GM21360 (cell line): ENCODE results near the gene UNG.
"Not testable (repeated sequence)": the region's sequence is repeated elsewhere in the genome, so short reads cannot be mapped to it uniquely, and the experiment has no call there.

Experiments
- ATAC-seq: cut with Tn5 transposase; IDR thresholded peaks from one replicate; pipeline ENCODE4 v1.9.1; 2021; ENCODE audit warnings: mild to moderate bottlenecking, moderate library complexity; ENCODE audit not compliant: unreplicated experiment

The UNG gene

DNA sequence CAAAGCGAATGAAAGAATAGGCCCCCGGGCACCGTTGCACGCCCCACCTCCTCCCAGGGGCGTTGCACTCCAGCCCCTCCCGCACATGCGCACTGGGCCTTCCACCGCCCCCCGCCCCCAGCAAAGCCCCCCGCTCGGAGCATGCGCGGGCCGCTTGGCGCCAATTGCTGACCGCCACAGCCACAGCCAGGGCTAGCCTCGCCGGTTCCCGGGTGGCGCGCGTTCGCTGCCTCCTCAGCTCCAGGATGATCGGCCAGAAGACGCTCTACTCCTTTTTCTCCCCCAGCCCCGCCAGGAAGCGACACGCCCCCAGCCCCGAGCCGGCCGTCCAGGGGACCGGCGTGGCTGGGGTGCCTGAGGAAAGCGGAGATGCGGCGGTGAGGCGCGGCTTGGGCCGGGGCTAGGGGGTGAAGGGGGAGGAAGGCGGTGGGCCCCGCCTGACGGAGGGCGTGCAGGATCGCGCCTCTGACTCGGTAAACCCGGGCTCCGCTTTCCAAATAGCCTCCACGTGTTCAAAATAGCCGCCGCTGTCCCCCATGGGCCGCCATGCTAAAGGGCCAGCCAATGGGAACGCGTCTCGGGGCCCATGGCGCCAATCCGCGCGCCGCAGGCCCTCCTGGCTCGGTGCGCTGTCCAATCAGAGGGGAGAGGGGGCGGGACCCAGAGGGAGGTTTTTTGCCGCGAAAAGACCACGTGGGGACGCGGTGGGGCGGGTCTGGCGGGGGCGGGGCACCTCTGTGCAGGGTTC is at the start of gene UNG:
Gene UNG (plus strand): TSS at position 163 of the 748 bp plus-strand sequence. CDS start 83 bp downstream, at position 246.
- ATAC-seq: peak; percentile 86

DNA sequence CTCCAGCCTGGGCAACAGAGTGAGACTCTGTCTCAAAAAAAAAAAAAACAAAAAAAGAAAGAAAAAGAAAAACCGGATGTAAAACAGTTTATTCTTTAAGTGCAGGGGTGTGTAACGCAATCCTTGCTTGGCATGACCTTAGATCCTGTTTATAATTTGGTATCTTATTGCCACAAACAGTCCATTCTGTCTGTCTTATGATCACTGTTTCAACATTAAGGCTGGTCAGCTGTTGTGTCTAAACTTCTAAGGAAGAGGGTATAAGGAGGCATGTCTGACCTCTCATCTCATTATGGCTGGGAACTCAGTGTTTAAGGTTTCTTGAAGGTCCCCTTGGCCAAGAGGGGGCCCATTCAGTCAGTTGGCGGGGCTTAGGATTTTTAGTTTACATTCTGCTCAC is 48.7 kb upstream of the UNG start:
- ATAC-seq: not testable (repeated sequence)

DNA sequence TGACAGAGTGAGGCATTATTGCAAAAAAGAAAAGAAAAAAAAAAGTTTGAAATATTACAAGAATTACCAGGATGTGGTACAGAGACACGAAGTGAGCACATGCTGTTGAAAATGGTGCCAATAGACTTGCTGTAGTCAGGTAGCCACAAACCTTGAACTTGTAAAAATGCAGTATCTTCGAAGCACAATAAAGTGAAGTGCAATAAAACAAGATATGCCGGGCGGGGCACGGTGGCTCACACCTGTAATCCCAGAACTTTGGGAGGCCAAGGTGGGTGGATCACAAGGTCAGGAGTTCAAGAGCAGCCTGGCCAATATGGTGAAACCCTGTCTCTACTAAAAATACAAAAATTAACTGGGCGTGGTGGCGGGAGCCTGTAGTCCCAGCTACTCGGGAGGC is 47.6 kb upstream of the UNG start:
- ATAC-seq: not testable (repeated sequence)

DNA sequence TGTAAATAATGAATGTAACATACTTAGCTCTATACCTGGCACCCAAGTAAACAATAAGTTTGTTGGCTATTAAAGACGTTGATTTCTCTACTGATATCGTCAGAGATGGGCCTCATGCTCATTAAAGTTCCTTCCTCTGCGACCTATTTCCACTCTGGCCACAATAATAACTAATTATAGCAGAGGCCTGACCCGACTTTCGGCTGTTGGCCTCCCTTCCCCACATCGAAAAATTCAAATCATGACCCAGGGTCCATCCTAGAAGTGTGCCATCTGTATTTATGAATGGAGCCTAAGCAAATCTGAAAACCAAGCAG is 45.3 kb upstream of the UNG start:
- ATAC-seq: no peak

DNA sequence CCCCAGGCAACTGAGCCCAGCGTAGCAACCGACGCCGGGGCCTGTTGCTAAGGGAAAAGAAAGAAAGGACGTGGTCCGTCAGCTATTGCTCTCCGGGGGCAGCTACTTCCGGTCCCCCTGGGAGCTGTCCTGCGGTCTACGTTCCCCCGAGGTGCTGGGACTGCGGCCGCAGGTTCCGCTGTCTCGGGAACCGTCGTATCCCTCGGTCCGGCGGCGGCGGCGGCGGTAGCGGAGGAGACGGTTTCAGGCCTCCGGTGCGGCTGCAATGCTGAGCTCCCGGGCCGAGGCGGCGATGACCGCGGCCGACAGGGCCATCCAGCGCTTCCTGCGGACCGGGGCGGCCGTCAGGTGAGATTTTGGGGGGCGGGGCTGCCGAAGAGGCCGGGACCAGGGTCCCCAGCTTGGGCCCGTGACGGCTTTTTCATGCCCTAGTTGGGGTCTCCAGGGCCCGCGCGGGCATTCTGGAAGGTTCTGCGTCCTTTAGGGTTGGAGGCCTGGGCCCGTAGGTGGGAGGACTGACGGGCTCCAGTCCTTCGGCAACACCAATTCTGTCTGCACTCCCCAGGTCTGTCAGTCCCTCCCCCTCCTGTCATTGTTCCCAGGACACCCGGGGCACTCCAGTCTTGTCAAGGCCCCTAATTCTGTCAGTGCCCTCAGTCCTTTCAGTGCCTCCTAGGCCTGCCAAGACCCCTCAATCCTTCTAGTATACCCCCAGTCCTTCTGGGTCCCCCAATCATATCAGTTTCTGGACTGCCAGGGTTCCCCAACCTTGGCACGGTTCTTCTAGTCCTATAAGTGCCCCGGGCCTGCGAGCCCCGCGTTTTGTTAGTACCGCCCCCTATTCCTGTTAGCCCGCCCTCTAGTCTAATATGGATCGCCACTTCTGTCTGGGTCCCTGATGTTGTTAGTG is 44.7 kb upstream of the UNG start, which contains the start of gene USP30:
Gene USP30 (plus strand): TSS at position 163 of the 910 bp plus-strand sequence. CDS start 103 bp downstream, at position 266.
- peak; percentile 69 for ATAC-seq

DNA sequence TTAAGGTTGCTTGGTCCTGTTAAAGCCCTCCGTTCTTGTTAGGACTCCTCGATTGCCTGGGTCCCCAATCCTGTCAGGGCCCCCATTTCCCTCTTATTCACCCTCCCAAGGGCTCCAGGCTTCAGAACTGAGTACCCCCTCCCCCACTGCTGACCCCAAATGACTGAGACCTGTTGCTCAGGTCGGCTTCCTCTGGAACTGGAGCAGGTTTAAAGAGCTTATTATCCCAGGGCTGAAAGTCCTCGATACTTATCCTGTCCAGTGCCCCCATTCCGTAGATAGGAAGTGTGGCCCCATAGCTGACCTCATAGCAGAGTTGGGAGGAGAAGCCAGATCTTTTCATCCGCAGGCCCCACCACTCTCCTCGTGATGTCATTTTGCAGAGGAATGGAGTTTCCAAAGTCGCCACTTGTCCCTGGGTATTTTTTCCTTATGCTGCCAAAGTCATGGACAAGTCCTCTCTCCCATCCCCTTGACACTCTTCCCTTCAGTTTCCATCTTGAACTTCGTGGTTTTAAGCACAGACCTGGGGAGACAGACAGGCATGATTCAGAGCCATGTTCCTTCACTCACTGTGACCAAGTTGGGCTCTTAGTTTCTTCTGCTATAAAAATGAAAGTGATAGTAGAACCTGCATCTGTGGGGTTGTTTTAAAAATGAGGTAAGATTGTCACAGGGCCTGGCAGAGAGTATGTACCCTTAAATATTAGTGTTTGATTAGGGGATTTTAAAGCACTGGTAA is 43.8 kb upstream of the UNG start:
- no peak for ATAC-seq

DNA sequence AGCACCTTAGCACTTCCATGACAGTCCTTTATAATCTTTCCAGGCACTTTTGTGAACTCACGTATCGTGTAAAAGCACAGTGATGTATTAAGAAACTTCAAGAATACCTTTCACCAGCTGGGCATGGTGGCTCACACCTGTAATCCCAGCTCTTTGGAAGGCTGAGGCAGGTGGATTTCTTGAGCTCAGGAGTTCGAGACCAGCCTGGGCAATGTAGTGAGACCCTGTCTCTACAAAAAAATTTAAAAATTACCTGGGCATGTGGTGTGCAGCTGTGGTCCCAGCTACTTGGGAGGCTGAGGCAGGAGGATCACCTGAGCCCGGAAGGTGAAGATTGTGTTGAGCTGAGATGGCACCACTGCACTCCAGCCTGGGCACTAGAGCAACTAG is 43.3 kb upstream of the UNG start:
- ATAC-seq: not testable (repeated sequence)

DNA sequence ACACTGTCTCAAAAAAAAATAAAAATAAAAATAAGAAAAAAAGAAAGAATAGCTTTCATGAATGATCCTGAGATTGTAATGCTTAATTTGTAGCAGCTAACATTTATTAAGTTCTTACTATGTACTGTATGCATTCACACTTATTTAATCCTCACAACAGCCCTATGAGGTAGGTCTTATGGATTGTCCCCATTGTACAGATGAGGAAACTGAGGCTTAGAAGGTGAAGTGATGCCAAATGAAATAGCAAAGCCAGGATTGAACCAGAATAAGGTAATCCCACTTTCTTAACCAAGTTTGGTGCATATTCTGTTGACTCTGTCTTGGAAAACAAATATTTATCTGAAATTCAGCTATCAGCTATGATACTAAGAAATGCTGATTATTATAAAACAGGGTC is 42.9 kb upstream of the UNG start:
- ATAC-seq: no peak

DNA sequence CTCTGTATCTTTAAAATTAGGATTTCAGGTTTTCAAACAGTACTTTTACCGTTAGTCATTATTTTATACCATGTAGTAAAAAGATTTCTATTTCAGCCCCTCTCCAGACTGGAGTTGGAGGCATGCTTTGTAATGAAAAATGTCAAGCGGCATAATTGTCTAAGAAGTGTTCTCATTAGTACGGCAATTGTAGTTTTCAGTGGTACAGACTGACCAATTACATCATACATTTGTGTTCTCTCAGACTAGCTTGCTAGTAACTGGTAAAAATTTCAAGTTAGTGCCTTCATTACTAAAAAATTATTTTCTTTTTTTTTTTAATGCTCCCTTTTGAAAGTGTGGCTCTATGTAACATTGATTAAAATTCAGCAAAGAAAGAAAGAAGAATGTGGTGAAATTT is 40.5 kb upstream of the UNG start:
- no peak for ATAC-seq

DNA sequence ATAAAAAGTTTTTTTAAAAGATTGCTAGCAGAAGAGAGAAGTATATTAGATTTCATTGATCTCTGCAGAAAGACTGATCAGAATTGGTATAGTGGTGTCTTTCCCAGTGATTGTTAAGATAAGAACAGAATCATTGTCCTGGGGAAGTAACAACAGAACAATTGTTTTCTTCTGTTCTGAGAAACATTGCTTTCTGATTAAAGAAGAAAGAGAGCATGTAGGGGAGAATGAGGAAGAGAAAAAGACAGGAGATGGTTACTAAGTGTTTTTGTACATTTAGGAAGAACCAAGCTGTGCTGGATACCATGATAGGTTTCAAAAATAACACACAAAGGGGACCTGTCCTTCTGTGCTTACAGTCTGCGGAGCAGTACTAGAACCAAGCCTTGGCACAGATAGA is 40.0 kb upstream of the UNG start:
- no peak for ATAC-seq

DNA sequence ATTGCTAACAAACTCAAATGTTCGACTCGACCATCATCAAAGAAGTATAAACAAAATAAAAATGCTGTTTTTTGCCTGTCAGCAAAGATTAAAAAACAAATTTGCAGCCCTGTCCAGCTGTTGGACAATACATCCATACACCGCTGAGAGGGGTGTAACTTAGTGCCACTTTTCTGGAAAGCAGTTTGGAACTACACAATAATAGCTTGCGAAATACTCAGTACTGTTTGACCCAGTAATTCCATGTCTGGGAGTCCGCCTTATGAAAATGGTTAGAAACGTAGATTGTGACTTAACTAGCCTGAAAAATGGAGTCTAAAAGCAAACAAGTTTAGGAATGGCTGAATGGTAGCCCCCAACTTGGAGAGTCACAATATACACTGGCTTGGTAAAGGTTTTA is 38.6 kb upstream of the UNG start:
- no peak for ATAC-seq

DNA sequence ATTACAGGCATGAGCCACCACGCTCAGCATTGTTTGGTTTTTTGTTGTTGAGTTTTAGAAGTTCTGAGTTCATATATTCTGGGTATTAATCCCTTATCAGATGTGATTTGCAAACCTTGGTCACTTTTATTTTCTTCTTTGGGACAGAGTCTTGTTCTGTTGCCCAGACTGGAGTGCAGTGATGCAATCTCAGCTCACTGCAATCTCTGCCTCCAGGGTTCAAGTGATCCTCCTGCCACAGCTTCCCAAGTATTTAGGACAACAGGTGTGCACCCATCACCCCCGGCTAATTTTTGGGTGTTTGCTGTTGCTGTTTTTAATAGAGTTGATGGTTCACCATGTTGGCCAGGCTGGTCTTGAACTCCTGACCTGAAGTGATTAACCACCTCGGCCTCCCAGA is 33.3 kb upstream of the UNG start:
- ATAC-seq: no peak

DNA sequence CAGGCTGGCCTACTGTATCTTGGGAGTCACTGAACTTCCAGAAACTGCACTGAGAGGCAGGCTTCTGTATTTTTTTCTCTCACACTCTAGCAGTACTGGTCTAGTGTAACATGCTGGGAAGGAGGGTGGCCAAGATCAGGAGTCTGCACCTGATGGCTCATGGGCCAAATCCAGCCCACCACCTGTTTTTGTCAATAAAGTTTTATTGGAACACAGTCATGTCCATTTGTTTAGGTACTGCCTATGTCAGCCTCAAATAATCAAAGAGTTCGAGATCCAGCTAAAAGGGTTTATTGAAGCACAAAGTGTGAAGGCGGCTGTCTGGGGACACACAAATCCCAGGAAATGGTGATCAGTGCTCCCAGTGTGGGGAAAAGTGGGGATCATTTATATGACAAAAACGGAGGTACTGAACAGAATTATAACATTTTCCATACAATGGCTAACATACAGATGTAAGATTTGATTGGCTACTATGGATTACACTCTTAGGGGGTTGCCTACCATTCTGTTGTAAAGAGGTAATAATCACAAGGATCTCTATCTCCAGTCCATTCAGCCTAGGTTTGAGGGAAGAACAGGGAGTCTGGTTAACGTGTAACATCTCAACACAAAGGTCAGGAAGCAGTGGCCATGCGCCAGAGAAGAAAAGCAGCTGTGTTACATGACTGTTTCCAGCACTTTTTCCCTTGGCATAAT is 32.1 kb upstream of the UNG start:
- ATAC-seq: no peak

DNA sequence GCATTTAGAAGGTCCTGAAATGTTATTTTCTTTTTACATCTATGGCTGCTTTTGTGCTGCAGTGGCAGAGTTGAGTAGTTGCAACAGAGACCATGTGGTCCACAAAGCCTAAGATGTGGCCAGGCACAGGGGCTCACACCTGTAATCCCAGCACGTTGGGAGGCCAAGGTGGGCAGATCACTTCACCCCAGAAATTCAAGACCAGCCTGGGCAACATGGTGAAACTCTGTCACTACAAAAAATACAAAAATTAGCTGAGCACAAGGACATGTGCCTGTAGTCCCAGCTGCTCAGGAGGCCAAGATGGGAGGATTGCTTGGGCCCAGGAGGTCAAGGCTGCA is 31.6 kb upstream of the UNG start:
- no peak for ATAC-seq

DNA sequence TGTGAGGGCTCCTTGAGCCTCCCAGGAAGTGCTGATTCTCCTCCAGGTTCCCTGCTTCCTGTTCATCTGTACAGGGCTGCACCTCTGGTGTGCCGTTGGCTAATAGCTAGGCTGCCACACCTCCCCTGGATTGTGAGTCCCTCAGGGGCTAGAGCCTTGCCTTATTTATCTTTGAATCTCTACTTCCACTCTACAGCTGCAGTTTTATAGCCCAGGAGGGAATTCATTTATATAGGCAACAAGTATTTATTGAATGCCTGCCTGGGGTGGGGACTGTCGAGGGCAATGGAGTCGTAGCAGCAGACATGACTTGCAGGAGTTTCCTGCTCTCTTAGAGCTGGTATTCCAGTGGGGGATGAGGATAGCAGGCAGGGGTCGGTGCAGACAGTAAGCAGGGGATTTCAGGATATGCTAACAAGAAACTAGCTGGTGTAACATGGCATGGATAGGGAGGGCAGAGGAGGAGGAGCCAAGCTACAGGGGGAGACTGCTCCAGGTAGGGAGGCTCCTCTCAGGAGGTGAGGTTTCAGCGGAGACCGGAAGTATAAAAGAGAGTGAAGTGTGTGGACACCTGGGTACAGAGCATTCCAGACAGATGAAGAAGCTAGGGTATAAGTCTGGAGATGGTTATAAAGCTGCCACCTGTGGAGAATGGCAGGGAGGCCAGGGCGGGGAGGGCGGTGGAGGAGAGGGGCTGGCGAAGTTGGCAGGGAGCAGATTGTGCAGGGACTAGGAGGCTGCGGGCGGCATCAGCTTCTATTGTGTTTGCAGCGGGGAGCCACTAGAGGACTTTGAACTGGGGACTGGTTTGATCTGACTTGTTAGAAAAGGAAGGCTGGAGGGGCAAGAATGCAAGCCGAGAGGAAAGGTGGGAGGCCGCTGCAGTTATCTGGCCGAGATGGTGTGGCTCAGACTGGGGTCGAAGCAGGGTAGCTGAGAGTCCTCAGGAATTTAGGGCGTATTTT is 27.8 kb upstream of the UNG start:
- ATAC-seq: no peak

DNA sequence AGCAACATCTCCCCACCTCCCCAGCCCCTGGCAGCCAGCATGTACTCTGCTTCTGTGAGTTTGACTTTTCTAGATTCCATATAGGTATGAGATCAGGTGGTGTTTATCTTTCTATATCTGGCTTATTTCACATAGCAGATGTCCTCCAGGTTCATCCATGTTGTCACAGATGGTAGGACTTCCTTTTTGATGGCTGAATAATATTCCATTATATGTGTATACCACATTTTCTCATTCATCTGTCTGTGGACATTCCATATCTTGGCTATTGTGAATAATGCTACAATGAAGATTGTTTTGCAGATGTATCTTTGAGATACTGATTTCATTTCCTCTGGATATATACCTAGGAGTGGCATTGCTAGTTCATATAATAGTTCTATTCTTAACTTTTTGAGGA is 22.5 kb upstream of the UNG start:
- ATAC-seq: no peak

DNA sequence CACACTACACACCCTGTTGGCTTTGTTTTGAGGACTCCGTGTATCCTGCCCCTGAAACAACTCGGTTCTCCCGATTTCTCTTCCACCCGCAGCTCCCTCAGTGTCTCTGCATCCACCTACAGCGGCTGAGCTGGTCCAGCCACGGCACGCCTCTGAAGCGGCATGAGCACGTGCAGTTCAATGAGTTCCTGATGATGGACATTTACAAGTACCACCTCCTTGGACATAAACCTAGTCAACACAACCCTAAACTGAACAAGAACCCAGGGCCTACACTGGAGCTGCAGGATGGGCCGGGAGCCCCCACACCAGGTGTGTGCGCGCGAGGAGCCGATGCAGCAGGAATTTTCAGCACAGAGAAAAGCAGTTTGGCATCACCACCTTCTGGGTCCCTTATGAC is 14.6 kb upstream of the UNG start:
- no peak for ATAC-seq

DNA sequence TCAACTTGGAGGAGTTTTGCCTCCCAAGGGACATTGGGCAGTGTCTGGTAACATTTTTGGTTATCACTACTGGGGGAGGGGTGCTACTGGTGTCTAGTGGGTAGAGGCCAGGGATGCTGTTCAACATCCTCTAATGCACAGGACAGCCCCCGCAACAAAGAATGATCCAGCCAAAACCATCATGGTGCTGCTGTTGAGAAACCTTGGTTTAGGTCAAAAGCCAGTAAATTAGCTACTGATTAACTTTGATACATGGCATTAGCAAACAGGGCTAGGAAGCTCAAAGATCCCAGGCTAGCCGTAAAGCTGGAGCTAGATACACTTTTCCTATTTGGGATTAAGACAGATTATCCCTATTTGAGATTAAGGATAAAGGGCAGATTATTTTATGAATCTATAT is 13.0 kb upstream of the UNG start:
- ATAC-seq: no peak

DNA sequence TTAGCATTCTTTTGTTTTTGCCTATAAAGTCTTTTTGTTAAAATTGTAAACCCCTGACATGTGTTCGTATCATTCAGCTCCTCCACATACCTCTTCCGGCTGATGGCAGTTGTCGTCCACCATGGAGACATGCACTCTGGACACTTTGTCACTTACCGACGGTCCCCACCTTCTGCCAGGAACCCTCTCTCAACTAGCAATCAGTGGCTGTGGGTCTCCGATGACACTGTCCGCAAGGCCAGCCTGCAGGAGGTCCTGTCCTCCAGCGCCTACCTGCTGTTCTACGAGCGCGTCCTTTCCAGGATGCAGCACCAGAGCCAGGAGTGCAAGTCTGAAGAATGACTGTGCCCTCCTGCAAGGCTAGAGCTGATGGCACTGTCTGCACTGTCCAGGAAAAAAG is 11.8 kb upstream of the UNG start:
- ATAC-seq: no peak

DNA sequence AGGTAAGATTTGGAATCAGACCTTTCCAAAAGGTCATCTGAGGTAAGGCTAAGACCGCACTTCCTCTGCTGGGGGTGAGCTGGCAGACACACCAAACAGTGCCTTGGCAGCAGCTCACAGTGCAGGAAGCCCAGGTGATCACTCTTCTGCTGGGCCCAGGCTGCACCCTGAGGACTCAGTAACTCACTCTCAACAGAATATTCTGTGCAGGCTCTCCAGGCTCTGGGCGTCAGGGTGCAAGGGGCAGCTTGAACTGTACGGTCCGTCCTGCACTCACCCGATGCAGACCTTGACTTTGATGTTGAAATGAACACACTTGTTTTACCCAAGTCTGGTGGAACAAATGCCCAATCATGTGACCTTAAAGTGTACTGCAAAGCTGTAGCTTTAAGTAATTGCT is 10.1 kb upstream of the UNG start:
- ATAC-seq: no peak
